Ishikawa (cell line): Measurements from ENCODE around the gene SUPT20HL2.

Experiments used
- CREB1 ChIP-seq: IDR thresholded peaks from 2 replicates; pipeline ENCODE4 v1.6.1; 2012; ENCODE audit warnings: low read depth
- EP300 ChIP-seq: IDR thresholded peaks from 2 replicates; pipeline ENCODE4 v1.6.1; 2012; ENCODE audit warnings: borderline replicate concordance
- MAX ChIP-seq: IDR thresholded peaks from 2 replicates; pipeline ENCODE4 v1.6.1; 2012
- TAF1 ChIP-seq: IDR thresholded peaks from 2 replicates; pipeline ENCODE4 v1.6.1; 2012; ENCODE audit warnings: low read depth, mild to moderate bottlenecking
- YY1 ChIP-seq: IDR thresholded peaks from 2 replicates; pipeline ENCODE4 v1.6.1; 2012; ENCODE audit warnings: low read depth

DNA sequence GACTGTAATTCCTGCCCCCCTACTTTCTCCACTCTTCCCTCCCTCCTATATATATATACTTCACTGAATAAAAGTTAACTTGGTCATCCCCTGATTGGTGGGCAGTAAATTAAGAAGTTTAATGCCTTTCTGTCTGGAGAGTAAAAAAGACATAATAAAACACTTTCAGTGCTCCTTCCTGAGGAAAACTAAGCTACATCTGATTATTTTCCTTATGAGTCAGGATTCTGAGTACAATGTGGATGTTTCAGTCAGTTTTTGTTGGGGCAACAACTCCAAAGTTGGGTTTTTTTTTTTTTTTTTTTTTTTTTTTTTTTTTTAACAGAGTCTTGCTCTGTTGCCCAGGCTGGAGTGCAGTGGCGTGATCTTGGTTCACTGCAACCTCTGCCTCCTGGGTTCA, 22.0 kb upstream of the SUPT20HL2 start:
- TF ChIP-seq EP300 (no peak), YY1 (no peak), MAX (no peak), TAF1 (no peak), CREB1 (no peak)
